Measurements from ENCODE around the gene SERP1. TPM values are rescaled to one million over a fixed set of nuclear protein-coding genes. Genes with fewer than 3 reads are reported as not detected.

The SERP1 gene
- total and polyA plus RNA-seq, 2 experiments from 2014 or later, result 176 to 194 TPM

GRCh38 chr3:150583028-150583427 is 36.7 kb upstream of the SERP1 start:
- H2AFZ ChIP-seq, result no peak overlapping the region
- WGBS, 2 experiments (ENCODE audit: low coverage in 1 of 2, low lambda C conversion rate in 2 of 2, missing lambda C conversion rate in 2 of 2), result 20 to 22% methylated on average over 1 of the region's 1 CpG
- H3K36me3 ChIP-seq (ENCODE audit: low read depth), result peaks cover 44% of the 10 kb centered on the region
- H3K4me1 ChIP-seq (ENCODE audit: insufficient read depth), result no peaks in the 10 kb centered on the region
- H3F3A ChIP-seq (ENCODE audit: insufficient read depth), result peaks cover 19% of the 10 kb centered on the region; the same call in 1 of the 2 replicates
- in situ Hi-C loops (cut with MboI), result no loop called here
- H3K4me3 ChIP-seq, result no peak overlapping the region
- H3K79me2 ChIP-seq (ENCODE audit: insufficient read depth), result peaks cover 19% of the 10 kb centered on the region
- no peaks in the 10 kb centered on the region for H3K9me2 ChIP-seq (ENCODE audit: insufficient read depth)
- TF ChIP-seq EZH2 (IDR thresholded peaks at IDR 0.05; ENCODE audit: insufficient read depth, poor library complexity, severe bottlenecking) (no peak), EZH2phosphoT487 (IDR thresholded peaks at IDR 0.05; ENCODE audit: insufficient read depth, low read depth) (no peak)
- H3K27ac ChIP-seq, result no peak overlapping the region
- no peaks in the 10 kb centered on the region for H3K27me3 ChIP-seq (replicated peaks; ENCODE audit: insufficient read depth)
- DNase-seq, result no peak
- no peaks in the 10 kb centered on the region for H4K20me1 ChIP-seq (ENCODE audit: insufficient read depth)
- H3K4me2 ChIP-seq (ENCODE audit: unreplicated experiment), result no peak overlapping the region
- H3K9me3 ChIP-seq (ENCODE audit: low read depth), result no peaks in the 10 kb centered on the region
- no peak overlapping the region for H3K9ac ChIP-seq

GRCh38 chr3:150582620-150583019 is 36.3 kb upstream of the SERP1 start:
- no peak overlapping the region for H2AFZ ChIP-seq
- H3K27me3 ChIP-seq (replicated peaks; ENCODE audit: insufficient read depth), result no peaks in the 10 kb centered on the region
- in situ Hi-C loops (cut with MboI), result no loop called here
- 81 to 88% methylated on average over 2 of the region's 2 CpGs for WGBS, 2 experiments (ENCODE audit: low coverage in 1 of 2, low lambda C conversion rate in 2 of 2, missing lambda C conversion rate in 2 of 2)
- no peak overlapping the region for H3K9ac ChIP-seq
- H3K4me3 ChIP-seq, result no peak overlapping the region
- H3K9me2 ChIP-seq (ENCODE audit: insufficient read depth), result no peaks in the 10 kb centered on the region
- H3K4me2 ChIP-seq (ENCODE audit: unreplicated experiment), result no peak overlapping the region
- DNase-seq, result no peak
- peaks cover 19% of the 10 kb centered on the region; the same call in 1 of the 2 replicates for H3F3A ChIP-seq (ENCODE audit: insufficient read depth)
- peaks cover 44% of the 10 kb centered on the region for H3K36me3 ChIP-seq (ENCODE audit: low read depth)
- no peaks in the 10 kb centered on the region for H3K4me1 ChIP-seq (ENCODE audit: insufficient read depth)
- peaks cover 22% of the 10 kb centered on the region for H3K79me2 ChIP-seq (ENCODE audit: insufficient read depth)
- no peaks in the 10 kb centered on the region for H4K20me1 ChIP-seq (ENCODE audit: insufficient read depth)
- H3K9me3 ChIP-seq (ENCODE audit: low read depth), result no peaks in the 10 kb centered on the region
- H3K27ac ChIP-seq, result no peak overlapping the region
- no peak for TF ChIP-seq EZH2 (IDR thresholded peaks at IDR 0.05; ENCODE audit: insufficient read depth, poor library complexity, severe bottlenecking)
- no peak for TF ChIP-seq EZH2phosphoT487 (IDR thresholded peaks at IDR 0.05; ENCODE audit: insufficient read depth, low read depth)

GRCh38 chr3:150581174-150581573 is 34.9 kb upstream of the SERP1 start:
- no peaks in the 10 kb centered on the region for H4K20me1 ChIP-seq (ENCODE audit: insufficient read depth)
- no peak for DNase-seq
- H3K9ac ChIP-seq, result no peak overlapping the region
- no peak overlapping the region for H3K4me3 ChIP-seq
- in situ Hi-C loops (cut with MboI), result no loop called here
- no peak overlapping the region for H2AFZ ChIP-seq
- no peaks in the 10 kb centered on the region for H3K9me3 ChIP-seq (ENCODE audit: low read depth)
- no peak for TF ChIP-seq EZH2phosphoT487 (IDR thresholded peaks at IDR 0.05; ENCODE audit: insufficient read depth, low read depth)
- no peak for TF ChIP-seq EZH2 (IDR thresholded peaks at IDR 0.05; ENCODE audit: insufficient read depth, poor library complexity, severe bottlenecking)
- no peak overlapping the region for H3K27ac ChIP-seq
- peaks cover 24% of the 10 kb centered on the region for H3K79me2 ChIP-seq (ENCODE audit: insufficient read depth)
- H3F3A ChIP-seq (ENCODE audit: insufficient read depth), result peaks cover 9% of the 10 kb centered on the region; the same call in 1 of the 2 replicates
- no peak overlapping the region for H3K4me2 ChIP-seq (ENCODE audit: unreplicated experiment)
- H3K27me3 ChIP-seq (replicated peaks; ENCODE audit: insufficient read depth), result no peaks in the 10 kb centered on the region
- no peaks in the 10 kb centered on the region for H3K4me1 ChIP-seq (ENCODE audit: insufficient read depth)
- H3K36me3 ChIP-seq (ENCODE audit: low read depth), result peaks cover 49% of the 10 kb centered on the region
- no peaks in the 10 kb centered on the region for H3K9me2 ChIP-seq (ENCODE audit: insufficient read depth)

DNA sequence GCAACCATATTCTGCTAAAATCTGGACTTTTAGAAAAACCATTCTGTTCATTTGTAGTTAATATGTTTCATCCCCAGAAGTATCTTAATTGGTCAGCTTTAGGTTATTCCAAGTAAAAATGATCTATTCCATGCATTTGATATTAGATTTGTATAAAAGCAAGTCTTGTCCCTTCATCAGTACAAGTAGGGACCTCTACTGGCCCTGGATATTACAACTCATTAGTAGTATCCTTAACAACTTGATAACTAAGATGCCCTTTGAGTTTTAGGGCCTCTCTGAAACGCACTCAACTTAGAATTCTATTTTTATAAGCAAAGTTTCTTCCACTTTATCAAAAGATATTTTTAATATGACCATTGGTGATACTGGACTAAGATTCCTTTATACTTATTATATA is 31.6 kb upstream of the SERP1 start:
- TF ChIP-seq EZH2 (IDR thresholded peaks at IDR 0.05; ENCODE audit: insufficient read depth, poor library complexity, severe bottlenecking), result no peak
- no peak for TF ChIP-seq EZH2phosphoT487 (IDR thresholded peaks at IDR 0.05; ENCODE audit: insufficient read depth, low read depth)
- no peaks in the 10 kb centered on the region for H3K9me2 ChIP-seq (ENCODE audit: insufficient read depth)
- peak; percentile 20 for DNase-seq
- no peak overlapping the region for H3K4me2 ChIP-seq (ENCODE audit: unreplicated experiment)
- H3K4me3 ChIP-seq, result no peak overlapping the region
- peaks cover 40% of the 10 kb centered on the region for H3K79me2 ChIP-seq (ENCODE audit: insufficient read depth)
- H3K9ac ChIP-seq, result no peak overlapping the region
- H3F3A ChIP-seq (ENCODE audit: insufficient read depth), result peaks cover 8% of the 10 kb centered on the region; the same call in 1 of the 2 replicates
- H3K27me3 ChIP-seq (replicated peaks; ENCODE audit: insufficient read depth), result no peaks in the 10 kb centered on the region
- H4K20me1 ChIP-seq (ENCODE audit: insufficient read depth), result no peaks in the 10 kb centered on the region
- WGBS, 2 experiments (ENCODE audit: low coverage in 1 of 2, low lambda C conversion rate in 2 of 2, missing lambda C conversion rate in 2 of 2), result 54 to 76% methylated on average over 1 of the region's 1 CpG
- H3K27ac ChIP-seq, result no peak overlapping the region
- no peak overlapping the region for H2AFZ ChIP-seq
- no peaks in the 10 kb centered on the region for H3K4me1 ChIP-seq (ENCODE audit: insufficient read depth)
- in situ Hi-C loops (cut with MboI), result no loop called here
- no peaks in the 10 kb centered on the region for H3K9me3 ChIP-seq (ENCODE audit: low read depth)
- H3K36me3 ChIP-seq (ENCODE audit: low read depth), result peaks cover 33% of the 10 kb centered on the region

GRCh38 chr3:150567328-150567727 is 21.0 kb upstream of the SERP1 start:
- Histone ChIP-seq H3K9me2 (ENCODE audit: insufficient read depth) (no peaks in the 10 kb centered on the region), H4K20me1 (ENCODE audit: insufficient read depth) (no peaks in the 10 kb centered on the region), H3K9me3 (ENCODE audit: low read depth) (no peaks in the 10 kb centered on the region), H3K79me2 (ENCODE audit: insufficient read depth) (peaks cover 5% of the 10 kb centered on the region; the same call in 1 of the 2 replicates), H3K4me2 (ENCODE audit: unreplicated experiment) (no peak overlapping the region), H2AFZ (no peak overlapping the region), H3K36me3 (ENCODE audit: low read depth) (peaks cover 70% of the 10 kb centered on the region), H3F3A (ENCODE audit: insufficient read depth) (no peaks in the 10 kb centered on the region), H3K27me3 (replicated peaks; ENCODE audit: insufficient read depth) (no peaks in the 10 kb centered on the region), H3K27ac (no peak overlapping the region), H3K4me3 (no peak overlapping the region), H3K9ac (no peak overlapping the region), H3K4me1 (ENCODE audit: insufficient read depth) (no peaks in the 10 kb centered on the region)
- no peak for DNase-seq
- WGBS, 2 experiments (ENCODE audit: low coverage in 1 of 2, low lambda C conversion rate in 2 of 2, missing lambda C conversion rate in 2 of 2), result 100% methylated on average over 1 of the region's 1 CpG
- TF ChIP-seq EZH2 (IDR thresholded peaks at IDR 0.05; ENCODE audit: insufficient read depth, poor library complexity, severe bottlenecking) (no peak), EZH2phosphoT487 (IDR thresholded peaks at IDR 0.05; ENCODE audit: insufficient read depth, low read depth) (no peak)
- in situ Hi-C loops (cut with MboI), result no loop called here

All from GM23248 (cell line).